Kidney glomerular epithelial cell (primary cell): Measurements from ENCODE around the gene SPATA13.

ENCODE experiments used
- DNase-seq: peaks from one replicate; lab custom pipeline; 2025; lab: John Stamatoyannopoulos, UW

SPATA13 gene

GRCh38 chr13:24141333-24141910 lies 19.1 kb upstream of the SPATA13 start:
- DNase-seq = no peak

GRCh38 chr13:24142453-24142852 lies 18.1 kb upstream of the SPATA13 start:
- DNase-seq = no peak

- DNase-seq = no peak
Observed at GRCh38 chr13:24142886-24143285, 17.6 kb upstream of the SPATA13 start.

GRCh38 chr13:24145240-24145639 lies 15.3 kb upstream of the SPATA13 start:
- DNase-seq = no peak

- no peak for DNase-seq
Observed at GRCh38 chr13:24145674-24146073, 14.8 kb upstream of the SPATA13 start.

GRCh38 chr13:24146961-24147569 lies 13.5 kb upstream of the SPATA13 start:
- DNase-seq = no peak

- DNase-seq = no peak
Observed at GRCh38 chr13:24147570-24147963, 13.0 kb upstream of the SPATA13 start.

- DNase-seq = peak; percentile 94
Observed at GRCh38 chr13:24148414-24149235, 11.9 kb upstream of the SPATA13 start.

GRCh38 chr13:24149246-24150032 lies 11.1 kb upstream of the SPATA13 start:
- DNase-seq = no peak

- no peak for DNase-seq
Observed at GRCh38 chr13:24150572-24150971, 9.9 kb upstream of the SPATA13 start.

GRCh38 chr13:24151864-24152263 lies 8.7 kb upstream of the SPATA13 start:
- DNase-seq = no peak

- no peak for DNase-seq
Observed at GRCh38 chr13:24152292-24153214, 8.0 kb upstream of the SPATA13 start.

GRCh38 chr13:24153347-24153746 lies 7.2 kb upstream of the SPATA13 start:
- DNase-seq = no peak

GRCh38 chr13:24153979-24154701 lies 6.4 kb upstream of the SPATA13 start:
- DNase-seq = no peak

GRCh38 chr13:24159357-24159756 lies 1.2 kb upstream of the SPATA13 start:
- DNase-seq = no peak

GRCh38 chr13:24161010-24161775 lies 673 bp downstream of the SPATA13 start:
- no peak for DNase-seq

GRCh38 chr13:24161980-24162525 lies 1.5 kb downstream of the SPATA13 start:
- no peak for DNase-seq

- DNase-seq = no peak
Observed at GRCh38 chr13:24162604-24163003, 2.1 kb downstream of the SPATA13 start.

- DNase-seq = no peak
Observed at GRCh38 chr13:24165746-24166145, 5.2 kb downstream of the SPATA13 start.

- no peak for DNase-seq
Observed at GRCh38 chr13:24166561-24166960, 6.0 kb downstream of the SPATA13 start.
